RPMI7951 (cell line): ENCODE results near the gene UBL3. TPM values are rescaled to one million over a fixed set of nuclear protein-coding genes. Genes with fewer than 3 reads are reported as not detected.
A peak's percentile ranks its signal among the peaks of the same experiment; 100 is the strongest.

Experiments
- DNase-seq: peaks from one replicate; pipeline ENCODE4 v3.0.0-alpha.2; 2012; ENCODE audit warnings: low read depth
- total RNA-seq: library from RNA; depleted of rRNA; stranded (reverse); fragments of >200 nt; shearing (Covaris generic); gene quantifications from 2 replicates; pipeline ENCODE4 v1.2.3, GENCODE V29; 2014

The UBL3 gene
- total RNA-seq, 1 experiment from 2014 or later = 24.5 TPM

GRCh38 chr13:29758531-29759114, 91.8 kb downstream of the UBL3 start:
- DNase-seq = peak; percentile 97

GRCh38 chr13:29756506-29756905, 93.9 kb downstream of the UBL3 start:
- DNase-seq = peak; percentile 27

- DNase-seq = peak; percentile 81
These were observed 96.0 kb downstream of the UBL3 start for GRCh38 chr13:29754473-29754806.

DNA sequence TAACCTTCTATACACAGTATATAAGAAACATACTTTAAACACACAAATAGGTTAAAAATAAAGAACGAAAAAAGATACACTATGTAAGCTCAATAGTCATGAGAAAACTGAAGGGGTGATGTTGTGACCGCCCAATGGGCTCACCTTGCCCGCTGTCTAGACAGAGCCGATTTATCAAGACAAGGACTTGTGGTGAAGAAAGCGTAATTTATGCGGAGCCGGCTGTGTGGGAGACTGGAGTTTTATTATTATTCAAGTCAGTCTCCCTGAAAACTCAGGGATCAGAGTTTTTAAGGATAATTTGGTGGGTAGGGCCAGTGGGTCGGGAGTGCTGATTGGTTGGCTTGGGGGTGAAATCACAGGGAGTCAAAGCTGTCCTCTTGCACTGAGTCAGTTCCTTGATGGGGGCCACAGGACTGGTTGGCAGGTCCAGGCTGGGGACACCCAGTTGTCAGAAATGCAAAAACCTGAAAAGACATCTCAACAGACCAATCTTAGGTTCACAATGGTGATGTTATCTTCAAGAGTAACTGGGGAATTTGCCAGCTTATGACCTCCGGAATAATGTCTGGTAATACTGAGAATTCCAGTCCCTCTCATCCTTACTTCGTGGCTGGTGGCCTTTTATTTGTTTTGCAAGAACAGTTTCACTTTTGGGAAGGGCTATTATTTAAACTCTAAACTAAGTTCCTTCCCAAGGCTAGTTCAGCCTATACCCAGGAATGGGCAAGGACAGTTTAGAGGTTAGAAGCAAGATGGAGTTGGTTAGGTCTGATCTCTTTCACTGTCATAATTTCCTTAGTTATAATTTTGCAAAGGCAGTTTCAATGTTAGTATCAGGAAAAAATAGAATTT, 96.6 kb downstream of the UBL3 start:
- peak; percentile 76 for DNase-seq

DNA sequence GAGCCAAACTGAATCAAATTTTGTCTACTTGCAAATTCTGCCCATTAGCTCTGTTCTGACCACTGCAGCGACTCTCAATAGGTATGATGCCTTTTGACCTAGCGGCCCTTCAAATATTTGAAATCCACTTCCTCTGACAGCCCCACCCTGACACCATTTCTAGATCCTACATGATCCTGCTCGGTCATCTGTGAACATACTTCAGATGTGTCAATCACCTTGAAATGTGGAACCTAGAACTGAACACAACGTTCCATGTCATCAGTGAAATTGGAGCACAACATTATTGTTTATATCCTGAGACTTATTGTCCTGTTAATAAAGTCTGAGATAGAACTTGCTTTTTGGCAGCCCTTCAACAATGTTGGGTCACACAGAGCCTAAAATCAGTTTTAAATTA, 98.2 kb downstream of the UBL3 start:
- DNase-seq = no peak

DNA sequence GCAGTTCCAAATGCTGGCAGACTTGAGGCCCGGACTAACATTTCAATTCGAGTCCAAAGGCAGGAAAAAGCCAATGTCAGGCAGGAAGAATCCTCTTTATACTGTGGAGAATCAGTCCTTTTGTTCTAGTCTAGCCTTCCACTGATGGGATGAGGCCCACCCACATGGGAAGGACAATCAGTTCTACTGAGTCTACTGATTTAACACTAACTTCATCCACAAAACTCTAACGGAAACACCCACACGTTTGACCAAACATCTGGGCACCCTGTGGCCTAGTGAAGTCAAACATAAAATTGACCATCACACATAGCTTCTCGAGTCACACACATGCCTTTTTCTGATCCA, 100.3 kb downstream of the UBL3 start:
- no peak for DNase-seq

DNA sequence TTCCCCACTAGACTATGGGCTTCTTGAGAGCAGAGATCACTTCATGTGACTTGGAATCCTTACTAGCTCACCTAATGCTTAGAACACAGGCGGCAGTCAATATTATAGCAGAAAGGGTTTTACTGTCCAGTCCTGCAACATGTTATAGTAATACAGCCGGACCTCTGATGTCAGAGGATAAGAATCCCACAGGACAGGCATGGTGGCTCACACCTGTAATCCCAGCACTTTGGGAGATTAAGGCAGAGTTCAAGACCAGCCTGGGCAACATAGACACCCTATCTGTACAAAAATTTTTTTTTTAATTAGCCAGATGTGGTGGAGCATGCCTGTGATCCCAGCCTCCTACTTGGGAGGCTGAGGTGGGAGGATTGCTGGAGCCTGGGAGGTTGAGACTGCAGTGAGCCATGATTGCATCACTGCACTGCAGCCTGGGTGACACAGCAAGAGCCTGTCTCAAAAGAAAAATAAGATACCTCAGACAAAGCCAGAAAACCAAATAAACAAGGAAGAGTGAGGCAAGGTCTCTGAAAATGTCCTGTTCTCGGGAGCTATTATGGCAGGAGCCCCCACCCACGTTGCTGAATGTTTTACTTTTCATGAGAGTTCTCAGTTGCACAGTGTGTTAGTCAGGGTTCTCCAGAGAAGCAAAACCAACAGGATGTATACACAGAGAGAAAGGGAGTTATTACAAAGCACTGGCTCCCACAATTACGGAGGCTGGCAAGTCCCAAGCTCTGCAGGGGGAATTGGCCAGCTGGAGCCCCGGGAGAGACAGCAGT, 100.8 kb downstream of the UBL3 start:
- DNase-seq = peak; percentile 28

- no peak for DNase-seq
These were observed 102.3 kb downstream of the UBL3 start for GRCh38 chr13:29748097-29748496.

GRCh38 chr13:29746148-29746677, 104.2 kb downstream of the UBL3 start:
- peak; percentile 9 for DNase-seq

GRCh38 chr13:29745704-29746103, 104.7 kb downstream of the UBL3 start:
- no peak for DNase-seq

DNA sequence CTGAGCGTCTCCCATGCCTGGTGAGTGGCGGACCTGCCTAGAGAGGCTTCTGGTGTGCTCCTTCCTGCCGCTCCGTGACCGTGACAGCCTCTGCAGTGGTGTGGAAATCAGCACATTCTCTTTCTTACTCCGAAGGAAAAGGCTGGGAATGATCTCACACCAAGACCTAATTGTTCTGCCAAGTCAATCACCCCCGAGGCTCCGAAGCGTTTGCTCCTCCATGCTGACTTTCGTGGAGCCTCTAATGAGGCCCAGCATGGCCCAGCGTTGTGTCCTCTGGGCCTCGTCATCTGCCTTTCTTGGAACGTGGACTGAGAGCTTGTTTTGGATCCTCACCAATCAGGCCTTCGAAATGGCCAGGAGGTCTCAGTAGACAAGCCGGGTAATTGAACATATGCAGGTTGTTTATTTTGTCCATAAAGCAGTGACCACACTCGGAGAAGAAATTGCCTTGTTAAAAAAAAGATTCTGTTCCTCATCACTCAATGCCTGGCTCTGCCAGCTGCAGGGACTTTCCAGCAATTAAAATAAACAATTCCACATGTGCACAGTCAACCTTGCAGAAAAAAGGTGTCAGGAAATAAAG, 107.1 kb downstream of the UBL3 start:
- DNase-seq = peak; percentile 95

GRCh38 chr13:29740961-29741360, 109.5 kb downstream of the UBL3 start:
- no peak for DNase-seq

- DNase-seq = no peak
These were observed 113.4 kb downstream of the UBL3 start for GRCh38 chr13:29737061-29737460.

DNA sequence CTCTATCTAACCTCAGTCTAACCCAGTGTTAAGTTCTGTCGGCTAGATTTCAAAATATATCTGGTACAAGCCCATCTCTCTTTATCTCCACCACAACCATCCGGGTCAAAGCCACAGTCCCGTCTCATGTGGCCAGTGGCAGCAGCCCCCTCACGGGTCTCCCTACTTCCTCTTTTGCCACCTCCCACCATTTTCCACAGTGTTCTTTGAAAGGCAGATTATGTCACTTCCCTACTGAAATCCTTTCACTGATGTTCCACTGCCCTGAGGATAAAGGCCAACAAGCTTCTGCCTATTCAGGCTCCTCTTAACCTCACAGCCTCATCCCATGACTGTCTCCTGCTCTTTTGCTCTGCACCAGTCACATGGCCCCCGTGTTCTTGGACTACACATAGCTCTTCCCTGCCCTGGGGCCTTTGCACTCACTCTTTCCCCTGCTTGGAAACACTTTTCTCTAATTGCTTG, 117.2 kb downstream of the UBL3 start:
- DNase-seq = peak; percentile 95

DNA sequence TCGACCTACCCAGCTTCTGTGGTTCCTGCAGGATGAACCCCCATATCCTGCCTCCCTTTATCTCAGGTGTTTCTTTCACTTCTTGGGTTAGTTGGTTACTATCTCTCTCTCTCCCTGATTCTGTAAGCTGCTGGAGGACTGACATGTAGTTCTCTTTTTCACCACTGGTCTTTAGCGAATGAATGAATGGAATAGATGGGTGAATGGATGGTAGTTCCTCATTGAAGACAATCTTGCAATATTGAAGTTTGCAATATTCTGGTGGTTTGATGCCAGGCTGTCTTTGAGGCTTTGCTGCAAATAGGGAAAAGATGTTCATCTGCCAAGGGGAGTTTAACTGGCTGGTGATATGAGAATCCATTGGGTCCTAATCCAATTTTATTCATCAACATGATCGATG, 120.2 kb downstream of the UBL3 start:
- no peak for DNase-seq

- DNase-seq = no peak
These were observed 128.0 kb downstream of the UBL3 start for GRCh38 chr13:29722415-29722814.

DNA sequence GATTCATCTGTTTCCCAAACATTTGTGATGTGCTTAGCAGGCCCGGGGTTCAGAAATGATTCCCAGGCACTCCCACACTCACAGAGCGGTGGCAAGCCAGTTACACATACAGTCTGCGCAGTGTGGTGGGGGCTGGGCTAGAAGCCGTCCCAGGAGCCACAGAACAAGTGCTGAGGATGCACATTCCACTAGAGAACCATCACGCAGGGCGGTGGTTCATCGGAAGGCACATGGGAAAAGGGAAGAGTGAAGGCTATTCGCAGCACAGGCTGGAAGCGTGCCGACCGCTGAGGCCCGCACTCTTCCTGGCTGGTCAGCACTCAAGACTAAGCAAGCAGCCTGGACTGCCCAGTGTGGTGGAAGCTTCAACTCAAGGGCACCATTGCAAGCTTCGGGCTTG, 128.7 kb downstream of the UBL3 start:
- DNase-seq = no peak

DNA sequence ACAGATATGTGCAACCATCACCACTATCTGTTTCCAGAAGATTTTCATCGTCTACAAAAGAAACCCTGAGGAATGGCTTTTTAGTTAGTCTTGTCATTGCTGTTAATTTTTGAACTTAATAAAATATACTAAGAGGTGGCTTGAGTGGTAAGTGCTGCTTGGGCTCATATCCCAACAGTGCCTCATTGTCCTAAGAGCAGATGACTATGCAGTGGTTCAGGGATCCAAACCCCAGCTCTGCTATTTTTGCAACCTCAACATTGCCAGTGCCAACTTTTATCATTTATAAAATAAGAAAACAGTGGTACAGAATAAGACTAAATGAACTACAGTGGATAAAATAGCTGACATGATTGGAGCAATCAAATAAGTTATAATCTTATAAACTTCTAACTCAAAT, 131.7 kb downstream of the UBL3 start:
- no peak for DNase-seq

GRCh38 chr13:29716493-29716892, 133.9 kb downstream of the UBL3 start:
- no peak for DNase-seq
